Nephron (organoid): Measurements from ENCODE around the gene ZNF549.
"Not testable (repeated sequence)": the region's sequence is repeated elsewhere in the genome, so short reads cannot be mapped to it uniquely, and the experiment has no call there.

Experiments used
- H3K27ac Mint-ChIP-seq, 3 experiments: 2 replicates each; pipeline ENCODE4 v1.8.0; 2020; ENCODE audit warnings: mixed read lengths in 3 of 3, mild to moderate bottlenecking in 2 of 3, moderate library complexity in 1 of 3
- H3K27me3 Mint-ChIP-seq: 2 replicates; pipeline ENCODE4 v1.8.0; 2021; ENCODE audit warnings: low read depth, mild to moderate bottlenecking, moderate library complexity, mixed read lengths
- H3K36me3 Mint-ChIP-seq: 2 replicates; pipeline ENCODE4 v1.8.0; 2020; ENCODE audit warnings: low read depth, mixed read lengths
- H3K4me1 Mint-ChIP-seq: 2 replicates; pipeline ENCODE4 v1.8.0; 2020; ENCODE audit warnings: mixed read lengths
- H3K4me3 Mint-ChIP-seq, 3 experiments: 2 replicates each; pipeline ENCODE4 v1.8.0; 2020; ENCODE audit warnings: mild to moderate bottlenecking in 3 of 3, mixed read lengths in 3 of 3, moderate library complexity in 2 of 3
- H3K9me3 Mint-ChIP-seq: 2 replicates; pipeline ENCODE4 v1.8.0; 2020; ENCODE audit warnings: mixed read lengths
- TF ChIP-seq, protein P1 (sequence below), 3 experiments: fragments of 200-600 bp; sonication (generic); IDR thresholded peaks; one replicate each; pipeline ENCODE4 v1.5.0; 2021; ENCODE audit warnings: antibody characterized with exemption in 3 of 3; ENCODE audit not compliant: unreplicated experiment in 3 of 3

ZNF549 gene

GRCh38 chr19:57512845-57513244 lies 14.3 kb upstream of the ZNF549 start:
- TF ChIP-seq, protein P1, sequence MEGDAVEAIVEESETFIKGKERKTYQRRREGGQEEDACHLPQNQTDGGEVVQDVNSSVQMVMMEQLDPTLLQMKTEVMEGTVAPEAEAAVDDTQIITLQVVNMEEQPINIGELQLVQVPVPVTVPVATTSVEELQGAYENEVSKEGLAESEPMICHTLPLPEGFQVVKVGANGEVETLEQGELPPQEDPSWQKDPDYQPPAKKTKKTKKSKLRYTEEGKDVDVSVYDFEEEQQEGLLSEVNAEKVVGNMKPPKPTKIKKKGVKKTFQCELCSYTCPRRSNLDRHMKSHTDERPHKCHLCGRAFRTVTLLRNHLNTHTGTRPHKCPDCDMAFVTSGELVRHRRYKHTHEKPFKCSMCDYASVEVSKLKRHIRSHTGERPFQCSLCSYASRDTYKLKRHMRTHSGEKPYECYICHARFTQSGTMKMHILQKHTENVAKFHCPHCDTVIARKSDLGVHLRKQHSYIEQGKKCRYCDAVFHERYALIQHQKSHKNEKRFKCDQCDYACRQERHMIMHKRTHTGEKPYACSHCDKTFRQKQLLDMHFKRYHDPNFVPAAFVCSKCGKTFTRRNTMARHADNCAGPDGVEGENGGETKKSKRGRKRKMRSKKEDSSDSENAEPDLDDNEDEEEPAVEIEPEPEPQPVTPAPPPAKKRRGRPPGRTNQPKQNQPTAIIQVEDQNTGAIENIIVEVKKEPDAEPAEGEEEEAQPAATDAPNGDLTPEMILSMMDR (IDR thresholded peaks at IDR 0.05; ENCODE audit: unreplicated experiment in 3 of 3) = no peak
- Mint-ChIP-seq H3K36me3 (peaks cover 81% of the 10 kb centered on the region), H3K4me3 (no peak overlapping the region), H3K27me3 (peaks cover 4% of the 10 kb centered on the region), H3K27ac (no peak overlapping the region), H3K4me1 (no peaks in the 10 kb centered on the region), H3K9me3 (peaks cover 69% of the 10 kb centered on the region)

DNA sequence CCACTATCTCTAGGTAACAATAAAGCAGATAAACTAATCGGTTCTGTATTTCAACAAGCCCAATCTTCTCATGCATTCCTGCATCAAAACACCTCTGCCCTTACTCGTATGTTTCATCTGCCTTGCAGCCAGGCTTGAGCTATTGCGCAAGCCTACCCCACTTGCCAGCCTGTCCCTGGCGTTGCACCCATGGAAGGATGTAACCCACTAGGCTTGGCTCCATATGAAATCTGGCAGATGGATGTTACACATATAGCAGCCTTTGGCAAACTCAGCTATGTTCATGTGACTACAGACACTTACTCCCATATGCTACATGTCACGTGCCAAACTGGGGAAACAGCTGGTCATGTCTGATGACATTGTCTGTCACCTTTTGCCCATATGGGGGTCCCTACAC lies 11.9 kb upstream of the ZNF549 start:
- Mint-ChIP-seq H3K27me3 (peaks cover 4% of the 10 kb centered on the region), H3K36me3 (peaks cover 61% of the 10 kb centered on the region), H3K4me1 (no peaks in the 10 kb centered on the region), H3K27ac (no peak overlapping the region), H3K9me3 (peaks cover 60% of the 10 kb centered on the region), H3K4me3 (no peak overlapping the region)
- TF ChIP-seq, protein P1 (IDR thresholded peaks at IDR 0.05; ENCODE audit: unreplicated experiment in 3 of 3) = no peak

GRCh38 chr19:57518021-57518420 lies 9.1 kb upstream of the ZNF549 start:
- Mint-ChIP-seq H3K9me3 (peaks cover 52% of the 10 kb centered on the region), H3K36me3 (peaks cover 44% of the 10 kb centered on the region)
- not testable (repeated sequence) for H3K4me1 Mint-ChIP-seq, H3K4me3 Mint-ChIP-seq, H3K27me3 Mint-ChIP-seq, H3K27ac Mint-ChIP-seq

DNA sequence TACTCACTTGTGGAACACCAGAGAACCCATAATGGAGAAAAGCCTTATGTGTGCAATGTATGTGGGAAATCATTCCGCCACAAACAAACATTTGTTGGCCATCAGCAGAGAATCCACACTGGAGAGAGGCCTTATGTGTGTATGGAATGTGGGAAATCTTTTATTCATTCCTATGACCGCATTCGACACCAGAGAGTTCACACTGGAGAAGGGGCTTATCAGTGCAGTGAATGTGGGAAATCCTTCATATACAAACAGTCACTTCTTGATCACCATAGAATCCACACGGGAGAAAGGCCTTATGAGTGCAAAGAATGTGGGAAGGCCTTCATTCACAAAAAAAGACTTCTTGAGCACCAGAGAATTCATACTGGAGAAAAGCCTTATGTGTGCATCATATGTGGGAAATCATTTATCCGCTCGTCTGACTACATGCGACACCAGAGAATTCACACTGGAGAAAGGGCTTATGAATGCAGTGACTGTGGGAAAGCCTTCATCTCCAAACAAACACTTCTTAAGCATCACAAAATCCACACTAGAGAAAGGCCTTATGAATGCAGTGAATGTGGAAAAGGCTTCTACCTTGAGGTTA lies 10.9 kb downstream of the ZNF549 start:
- Mint-ChIP-seq H3K4me3 (no peak overlapping the region), H3K4me1 (no peaks in the 10 kb centered on the region), H3K27me3 (no peaks in the 10 kb centered on the region), H3K36me3 (peaks cover 100% of the 10 kb centered on the region), H3K27ac (no peak overlapping the region), H3K9me3 (peaks cover 92% of the 10 kb centered on the region)
- TF ChIP-seq, protein P1 (IDR thresholded peaks at IDR 0.05; ENCODE audit: unreplicated experiment in 3 of 3) = no peak

GRCh38 chr19:57546513-57546912 lies 19.4 kb downstream of the ZNF549 start:
- no peaks in the 10 kb centered on the region for H3K4me1 Mint-ChIP-seq
- TF ChIP-seq, protein P1 (IDR thresholded peaks at IDR 0.05; ENCODE audit: unreplicated experiment in 3 of 3) = no peak

DNA sequence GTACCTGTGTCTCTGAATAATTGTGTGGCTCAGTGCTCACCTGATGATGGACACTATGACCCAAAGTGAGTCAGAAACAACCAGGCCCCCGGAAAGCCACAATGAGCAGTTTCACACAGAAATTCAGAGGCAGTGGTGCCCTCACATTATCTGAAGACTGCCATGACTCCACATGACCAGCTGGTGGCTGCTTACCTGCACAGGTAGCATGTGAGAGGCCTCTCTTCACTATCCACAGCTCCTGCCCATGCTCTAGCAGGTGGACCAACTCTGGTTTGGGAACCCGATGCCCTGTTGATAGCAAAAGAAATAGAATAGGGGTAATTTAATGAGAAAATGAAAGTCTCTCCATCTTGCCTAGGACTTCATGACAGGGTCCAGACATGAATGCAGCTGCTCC lies 25.3 kb downstream of the ZNF549 start:
- Mint-ChIP-seq H3K36me3 (peaks cover 100% of the 10 kb centered on the region), H3K27me3 (peaks cover 5% of the 10 kb centered on the region), H3K4me1 (no peaks in the 10 kb centered on the region), H3K9me3 (peaks cover 87% of the 10 kb centered on the region), H3K4me3 (no peak overlapping the region), H3K27ac (no peak overlapping the region)
- TF ChIP-seq, protein P1 (IDR thresholded peaks at IDR 0.05; ENCODE audit: unreplicated experiment in 3 of 3) = no peak

More at GRCh38 chr19:57546513-57546912, 19.4 kb downstream of the ZNF549 start:
- Mint-ChIP-seq H3K27ac (no peak overlapping the region), H3K36me3 (peaks cover 100% of the 10 kb centered on the region), H3K27me3 (peaks cover 9% of the 10 kb centered on the region), H3K9me3 (peaks cover 95% of the 10 kb centered on the region), H3K4me3 (no peak overlapping the region)
